IPS-NIHi7 (cell line): ENCODE data around the gene LIN28B.

Source experiments
- DNase-seq: peaks from one replicate; pipeline ENCODE4 v3.0.0; 2012; ENCODE audit warnings: mixed read lengths; ENCODE audit errors: extremely low spot score

The LIN28B gene, protein sequence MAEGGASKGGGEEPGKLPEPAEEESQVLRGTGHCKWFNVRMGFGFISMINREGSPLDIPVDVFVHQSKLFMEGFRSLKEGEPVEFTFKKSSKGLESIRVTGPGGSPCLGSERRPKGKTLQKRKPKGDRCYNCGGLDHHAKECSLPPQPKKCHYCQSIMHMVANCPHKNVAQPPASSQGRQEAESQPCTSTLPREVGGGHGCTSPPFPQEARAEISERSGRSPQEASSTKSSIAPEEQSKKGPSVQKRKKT

DNA sequence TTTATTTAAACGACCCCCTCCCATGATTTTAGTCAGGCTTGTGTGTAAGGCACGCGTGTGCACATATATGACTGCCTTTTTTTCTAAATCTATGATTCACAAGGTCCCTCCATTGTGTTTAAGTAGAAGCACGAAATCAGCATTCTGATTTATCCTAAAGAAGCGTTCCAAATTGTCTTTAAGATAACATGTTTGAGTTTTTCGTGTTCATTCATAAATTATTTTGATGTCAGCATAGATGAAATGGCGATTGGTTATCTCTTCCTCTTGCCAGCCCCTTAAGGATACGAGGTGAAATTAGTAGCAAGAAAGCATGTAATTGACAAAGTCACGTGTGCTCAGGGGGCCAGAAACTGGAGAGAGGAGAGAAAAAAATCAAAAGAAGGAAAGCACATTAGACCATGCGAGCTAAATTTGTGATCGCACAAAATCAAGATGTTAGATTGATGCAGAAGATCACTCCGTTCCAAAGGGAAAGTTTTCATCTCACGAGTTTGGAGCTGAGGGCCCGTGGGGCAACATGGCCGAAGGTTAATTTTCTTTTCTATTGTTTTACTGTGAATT, at the start of gene LIN28B:
Gene LIN28B (plus strand): TSS at position 377 of the 564 bp plus-strand sequence. CDS start 144 bp downstream, at position 521.
- no peak for DNase-seq

DNA sequence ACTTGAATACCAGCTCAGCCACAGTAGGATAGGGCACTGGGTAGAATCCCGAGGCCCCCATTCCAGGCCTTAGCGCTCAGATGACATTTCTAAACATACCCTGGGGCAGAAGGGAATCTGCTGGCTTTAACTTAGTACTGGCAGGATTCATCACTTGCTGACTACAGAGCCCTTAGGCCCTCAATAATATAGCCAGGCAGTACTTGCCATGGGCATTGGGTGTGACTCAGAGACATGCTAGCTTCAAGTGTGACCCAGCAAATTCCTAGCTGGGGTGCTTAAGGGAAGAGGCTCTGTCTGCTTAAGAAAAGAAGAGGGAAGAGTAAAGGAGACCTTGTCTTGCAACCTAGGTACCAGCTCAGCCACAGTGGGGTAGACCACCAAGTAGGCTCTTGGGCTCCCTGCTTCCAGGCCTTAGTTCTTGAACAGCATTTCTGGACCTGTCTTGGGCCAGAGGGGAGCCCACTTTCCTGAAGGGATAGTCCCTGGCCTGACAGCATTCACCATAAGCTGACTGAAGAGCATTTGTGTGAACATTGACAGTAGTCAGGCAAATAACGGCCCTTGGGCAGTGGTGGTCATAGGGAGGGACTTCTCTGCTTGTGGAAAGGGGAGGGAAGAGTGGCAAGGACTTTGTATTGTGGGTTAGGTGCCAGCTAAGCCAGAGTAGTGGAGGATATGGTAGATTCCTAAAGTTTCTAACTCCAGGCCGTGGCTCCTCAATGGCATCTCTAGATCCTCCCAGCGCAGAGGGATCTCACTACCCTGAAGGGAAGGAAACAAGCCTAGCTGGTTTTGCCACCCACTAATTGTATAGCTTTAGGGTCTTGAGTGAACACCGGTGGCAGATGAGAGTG, 48.6 kb upstream of the LIN28B start:
- no peak for DNase-seq

DNA sequence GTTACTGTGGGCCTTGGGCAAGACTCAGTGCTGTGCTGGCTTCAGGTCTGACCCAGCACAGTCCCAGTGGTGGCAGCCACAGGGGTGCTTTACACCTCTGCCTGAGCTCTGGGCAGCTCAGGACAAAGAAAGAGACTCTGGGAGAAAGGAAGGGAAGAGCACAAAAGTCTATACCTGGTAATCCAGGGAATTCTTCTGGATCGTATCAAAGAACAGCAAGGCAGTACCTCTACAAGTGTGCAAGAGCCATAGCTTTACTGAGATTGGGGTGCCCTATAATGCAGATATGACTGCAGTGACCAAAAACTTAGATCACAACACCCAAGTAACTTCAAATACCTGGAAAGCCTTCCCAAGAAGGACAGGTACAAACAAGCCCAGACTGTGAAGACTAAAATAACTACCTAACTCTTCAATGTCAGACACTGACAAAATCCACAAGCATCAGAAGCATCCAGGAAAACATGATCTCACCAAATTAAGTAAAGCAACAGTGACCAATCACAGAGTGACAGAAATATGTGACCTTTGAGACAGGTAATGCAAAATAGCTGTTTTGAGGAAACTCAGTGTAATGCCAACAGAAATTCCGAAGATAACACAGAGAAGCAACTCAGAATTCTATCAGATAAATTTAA, 47.9 kb upstream of the LIN28B start:
- DNase-seq, result no peak

DNA sequence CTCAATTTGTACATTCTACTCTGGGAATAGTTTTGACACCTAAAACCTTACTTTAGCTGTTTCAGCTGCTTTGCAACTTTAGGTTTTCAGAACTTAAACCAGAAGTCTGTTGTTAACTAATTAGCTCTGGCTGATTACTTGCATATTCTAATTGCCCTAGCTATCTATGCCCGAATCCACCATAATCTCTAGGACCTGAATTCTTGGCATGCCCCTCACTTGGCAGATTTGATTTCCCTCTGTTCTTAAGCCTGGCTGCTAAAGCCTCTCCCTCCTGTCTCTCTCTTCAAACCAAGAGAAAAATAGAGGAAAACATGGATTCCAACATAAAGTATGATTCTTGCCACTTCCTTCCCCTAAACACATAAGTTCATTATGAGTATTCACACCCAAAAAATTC, 35.0 kb upstream of the LIN28B start:
- DNase-seq, result no peak

DNA sequence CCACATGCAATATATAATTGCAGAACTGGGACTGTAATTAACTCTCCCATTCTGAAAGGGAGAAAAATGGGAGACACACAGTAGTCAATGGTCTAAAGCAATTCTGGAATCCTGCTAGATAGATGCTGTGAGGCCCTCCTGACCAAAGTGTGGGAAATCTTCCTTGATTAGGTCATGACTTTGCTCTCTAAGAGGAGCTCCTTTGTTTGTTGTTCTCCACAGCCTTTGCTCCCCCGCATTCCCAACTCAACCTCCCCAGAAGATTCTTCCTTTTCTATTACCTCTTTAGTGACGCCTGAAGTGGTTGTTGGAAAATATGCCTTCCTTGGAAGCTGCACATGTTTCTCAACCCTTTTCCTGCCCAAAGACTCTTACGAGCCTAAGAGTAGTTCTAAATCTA, 28.8 kb upstream of the LIN28B start:
- DNase-seq, result no peak

DNA sequence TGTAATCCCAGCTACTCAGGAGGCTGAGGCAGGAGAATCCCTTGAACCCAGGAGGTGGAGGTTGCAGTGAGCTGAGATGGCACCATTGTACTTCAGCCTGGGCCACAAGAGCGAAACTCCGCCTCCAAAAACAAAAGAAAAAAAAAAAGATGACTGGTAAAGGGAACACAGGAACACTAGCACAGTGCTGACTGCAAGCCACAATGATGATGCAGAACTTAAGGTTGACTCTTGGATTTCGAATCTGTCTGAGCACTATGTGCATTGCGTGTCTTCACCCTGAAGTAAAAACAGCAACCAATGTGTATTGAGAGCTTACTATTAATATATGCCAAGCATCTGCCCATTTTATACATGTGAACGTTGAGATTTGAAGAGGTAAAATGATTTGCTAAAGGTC, 27.6 kb upstream of the LIN28B start:
- no peak for DNase-seq

DNA sequence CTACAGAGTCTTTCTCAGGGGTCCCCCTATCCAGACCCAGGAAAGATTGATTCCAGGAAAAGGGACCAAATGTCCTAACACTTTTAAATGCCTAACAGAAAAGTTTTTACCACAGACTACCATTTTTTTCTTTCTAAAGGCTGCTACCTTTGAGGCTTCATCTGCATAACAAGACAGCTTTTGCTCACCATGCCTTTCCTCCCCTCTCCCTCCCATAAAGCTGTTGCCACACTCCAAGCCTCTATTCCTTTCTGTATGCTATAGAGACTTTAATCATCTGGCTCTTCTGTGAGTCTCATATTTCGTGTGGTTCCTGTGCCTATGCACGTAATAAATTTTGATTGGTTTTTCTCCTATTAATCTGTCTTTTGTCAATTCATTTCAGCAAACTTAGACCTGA, 26.0 kb upstream of the LIN28B start:
- DNase-seq, result no peak

DNA sequence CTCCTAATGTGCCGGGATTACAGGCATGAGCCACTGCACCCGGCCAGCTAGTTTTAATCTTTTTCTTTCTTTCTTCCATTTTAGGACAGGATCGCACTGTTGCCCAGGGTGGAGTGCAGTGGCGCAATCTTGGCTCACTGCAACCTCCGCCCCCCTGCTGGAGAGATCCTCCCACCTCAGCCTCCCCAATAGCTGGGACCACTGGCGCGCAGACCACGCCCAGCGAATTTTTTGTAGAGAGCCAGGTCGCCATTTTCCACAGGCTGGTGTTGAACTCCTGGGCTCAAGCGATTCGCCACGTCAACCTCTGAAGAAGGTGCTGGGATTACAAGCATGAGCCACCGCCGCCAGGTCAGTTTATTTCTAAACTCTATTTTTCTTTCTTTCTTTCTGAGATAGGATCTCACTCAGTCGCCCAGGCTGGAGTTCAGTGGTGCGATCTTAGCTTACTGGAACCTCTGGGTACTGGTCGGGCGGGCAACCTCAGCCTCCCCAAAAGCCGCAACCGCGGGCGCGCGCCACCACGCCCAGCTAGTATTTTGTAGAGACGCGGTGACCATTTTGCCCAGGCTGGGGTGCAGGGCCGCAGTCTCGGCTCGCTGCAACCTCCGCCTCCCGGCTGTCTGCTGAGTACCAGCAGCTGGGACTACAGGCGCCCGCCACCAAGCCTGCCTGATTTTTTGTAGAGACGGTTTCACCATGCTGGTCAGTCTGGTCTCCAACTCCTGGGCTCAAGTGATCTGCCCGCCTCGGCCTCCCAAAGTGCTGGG, 20.0 kb upstream of the LIN28B start:
- no peak for DNase-seq

DNA sequence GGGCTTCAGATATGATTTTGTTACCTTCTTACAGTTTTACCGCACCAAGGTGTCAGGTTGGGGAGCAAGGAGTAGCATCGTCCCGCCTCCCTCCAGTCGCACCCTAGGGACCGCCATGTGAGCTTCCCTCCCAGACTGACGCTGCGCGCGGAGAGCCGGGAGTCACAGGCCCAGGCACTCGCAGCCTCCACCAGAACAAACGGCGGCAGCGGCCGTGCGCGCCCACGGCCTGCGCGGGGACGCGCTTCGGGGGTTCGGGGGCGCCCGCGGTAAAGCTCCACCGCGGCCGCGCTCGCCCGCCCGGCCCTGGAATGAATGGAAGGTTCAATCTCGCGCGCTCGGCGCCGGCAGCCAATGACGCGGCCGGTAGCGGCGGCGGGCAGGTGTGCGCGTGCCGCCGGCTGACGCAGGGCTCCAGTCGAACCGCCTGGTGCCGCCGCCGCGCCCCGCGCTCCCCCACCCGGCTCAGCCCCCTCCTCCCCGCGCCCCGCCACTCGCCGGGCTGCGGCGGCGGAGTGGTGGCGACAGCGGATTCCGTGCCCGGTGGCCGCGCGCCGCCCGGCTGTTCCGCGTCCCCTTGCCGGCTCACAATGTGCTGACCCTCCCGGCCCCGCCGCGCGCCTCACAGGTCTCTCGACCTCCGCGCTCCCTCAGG, 16.5 kb upstream of the LIN28B start:
- DNase-seq, result peak; percentile 84

DNA sequence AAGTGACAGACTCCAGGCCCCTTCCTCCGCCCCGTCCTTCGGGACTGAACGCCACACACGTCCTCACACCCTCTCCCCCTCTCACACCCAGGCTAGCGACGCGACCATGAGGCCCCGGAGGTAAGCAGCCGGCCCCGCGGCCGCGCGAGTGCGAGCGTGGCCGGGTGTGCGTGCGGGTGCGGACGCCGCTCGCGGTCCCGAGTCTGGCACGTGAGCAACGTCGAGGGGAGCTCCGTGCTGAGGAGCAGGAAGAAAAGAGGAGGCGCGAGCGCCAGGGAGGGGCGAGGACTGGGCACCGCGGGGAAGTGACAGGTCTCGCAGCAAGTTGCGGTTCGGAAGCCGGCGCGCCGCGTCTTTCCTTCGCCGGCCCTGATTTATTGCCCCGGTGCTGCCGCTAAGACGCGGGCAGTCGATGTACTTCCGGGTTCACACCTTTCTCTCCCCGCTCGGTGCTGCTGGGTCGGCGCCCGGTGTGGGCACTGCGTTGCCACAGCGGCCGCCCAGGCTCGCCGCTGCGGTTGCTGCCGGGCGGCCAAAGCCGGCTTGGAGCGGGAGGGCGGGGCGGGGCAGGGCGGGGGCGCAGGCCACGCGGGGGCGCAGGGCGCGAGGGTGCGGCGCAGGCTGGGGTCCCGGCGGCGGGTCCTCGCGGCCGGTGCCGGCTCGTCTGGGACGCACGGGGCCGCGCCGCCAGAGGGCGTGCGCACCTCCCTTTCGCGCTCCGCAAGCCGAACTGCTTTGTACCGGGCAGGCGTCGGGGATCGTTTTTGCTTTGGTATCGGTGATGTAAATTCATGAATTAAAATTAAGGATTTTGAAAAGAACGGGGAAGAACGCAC, 15.8 kb upstream of the LIN28B start:
- peak; percentile 79 for DNase-seq

DNA sequence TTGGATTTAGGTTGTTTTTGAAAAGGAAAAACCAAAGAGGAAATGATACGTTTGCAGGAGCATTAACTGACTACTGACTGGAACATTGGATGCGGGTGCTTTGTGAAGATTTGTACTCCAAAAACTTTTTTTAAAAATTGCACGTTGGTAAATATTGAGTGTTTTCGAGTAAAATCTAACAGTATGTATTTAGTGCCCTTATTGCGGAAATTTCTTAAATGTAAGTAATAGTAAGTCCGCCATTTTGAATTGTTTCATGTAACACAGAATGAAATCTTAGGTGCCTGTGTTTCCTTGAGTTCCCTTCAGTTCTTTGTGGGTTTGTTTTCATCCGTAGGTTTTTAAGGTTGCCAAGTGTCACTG, 15.2 kb upstream of the LIN28B start:
- no peak for DNase-seq

DNA sequence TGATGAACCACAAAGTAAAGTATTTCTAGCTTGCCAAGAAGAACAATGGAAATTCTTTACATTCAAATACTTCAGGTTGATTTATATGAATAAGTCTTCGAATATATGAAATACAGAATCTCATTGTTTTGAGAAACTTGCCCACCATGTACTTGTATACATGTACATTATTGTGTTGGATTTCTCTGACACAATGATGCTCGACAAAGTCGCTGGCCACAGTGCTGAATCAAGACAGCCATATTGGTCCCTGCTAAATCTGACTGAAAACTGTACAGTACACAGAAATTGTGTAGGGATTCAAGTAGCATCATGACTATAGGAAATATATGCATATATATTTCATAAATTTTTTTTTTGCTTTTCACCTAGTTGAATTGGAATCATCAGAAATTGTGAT, 13.1 kb upstream of the LIN28B start:
- no peak for DNase-seq

DNA sequence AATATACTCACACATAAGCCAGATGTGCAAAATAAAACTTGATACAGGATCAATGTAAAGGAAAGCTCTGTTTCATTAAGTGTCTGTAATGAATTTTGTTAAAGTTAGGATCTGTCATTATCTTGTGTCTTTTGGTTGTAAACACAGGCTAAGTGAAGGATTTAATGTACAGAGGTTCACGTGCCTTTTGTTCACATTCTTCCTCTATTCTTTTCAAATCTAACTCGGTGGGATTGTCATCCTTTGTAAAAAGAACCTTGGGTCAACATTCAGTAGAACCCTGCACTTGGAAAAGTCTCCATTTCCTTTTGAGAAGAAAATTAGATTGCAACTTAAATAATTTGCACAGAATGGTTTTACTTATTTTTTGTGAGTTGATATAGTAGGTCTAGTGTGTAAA, 7.7 kb upstream of the LIN28B start:
- no peak for DNase-seq

DNA sequence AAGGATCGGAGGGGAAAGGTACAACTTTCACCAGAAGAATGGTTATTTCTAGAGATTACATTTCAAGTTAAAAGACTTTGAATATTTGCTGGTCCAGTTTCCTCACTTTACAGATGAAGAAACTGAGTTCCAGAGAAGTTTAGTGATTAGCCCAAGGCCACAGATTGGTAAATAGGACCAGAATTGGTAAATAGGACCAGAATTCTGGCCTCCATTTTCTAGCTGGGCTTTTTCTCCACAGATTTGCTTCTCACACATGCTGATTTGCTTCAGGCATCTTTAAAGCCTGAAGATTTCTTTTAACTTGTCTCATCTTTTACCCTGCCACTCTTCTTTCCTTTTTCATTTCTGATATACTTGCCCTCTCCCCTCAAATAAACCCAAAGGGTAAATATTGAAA, 5.2 kb upstream of the LIN28B start:
- DNase-seq, result no peak

DNA sequence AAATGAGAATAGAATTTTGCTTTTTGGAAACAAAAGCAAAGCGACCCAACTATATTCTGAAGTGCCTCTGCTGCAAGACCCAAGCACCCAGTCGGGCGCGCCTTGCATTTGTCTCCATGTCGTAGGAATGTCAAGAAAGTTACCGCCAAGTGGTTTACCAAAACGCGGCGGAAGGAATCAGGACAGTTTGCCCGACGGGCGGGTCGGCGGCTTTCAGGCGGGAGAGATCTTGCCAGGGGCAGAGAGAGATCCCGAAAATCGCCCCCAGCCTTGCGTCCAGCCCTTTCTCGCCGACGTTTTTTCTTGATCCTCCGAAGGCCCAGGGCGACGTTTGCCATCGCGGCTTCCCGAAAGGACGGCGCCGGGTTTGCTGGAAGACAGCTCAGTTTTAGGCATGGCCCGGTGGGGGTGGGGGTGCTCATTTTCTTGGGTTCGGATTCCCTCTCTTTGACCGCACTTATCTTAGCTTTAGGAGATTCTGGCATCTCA, 4.0 kb upstream of the LIN28B start:
- DNase-seq, result peak; percentile 37

DNA sequence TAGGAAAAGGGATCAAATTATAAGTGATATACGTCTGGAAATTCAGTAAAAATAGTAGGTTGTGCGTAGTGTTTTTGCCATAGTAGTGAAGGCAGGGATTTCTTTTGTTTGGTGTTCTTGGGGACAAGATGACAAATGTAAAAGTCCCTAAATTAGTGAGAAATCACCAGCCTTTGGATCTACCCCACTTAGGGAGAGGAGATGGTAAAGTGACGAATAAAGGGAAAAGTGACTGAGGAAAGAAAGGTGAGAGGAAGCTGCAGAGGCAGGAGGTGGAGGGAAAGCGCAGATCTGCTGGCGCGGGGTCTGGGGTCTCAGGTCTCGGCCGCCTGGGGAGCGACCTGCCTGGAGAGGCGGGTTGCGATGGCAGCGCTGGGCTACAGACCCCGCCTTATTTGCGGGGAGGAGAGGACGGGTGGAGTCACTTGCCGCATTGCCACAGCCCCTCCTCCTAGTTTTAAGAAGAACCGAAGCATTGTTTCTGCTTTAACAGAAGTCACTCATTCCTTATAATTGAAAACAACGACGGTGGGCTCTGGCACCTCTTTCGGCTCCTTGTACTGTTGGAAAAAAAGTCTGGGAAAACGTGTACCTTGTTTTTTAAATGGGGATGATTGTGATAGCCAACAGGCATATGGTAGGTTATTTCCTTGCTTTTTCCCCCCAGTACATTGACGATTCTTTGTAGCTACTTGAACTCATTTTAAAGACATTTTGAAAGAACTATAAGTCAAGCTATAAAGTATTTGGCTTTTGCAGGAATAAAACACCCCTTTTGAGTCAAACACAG, 3.3 kb upstream of the LIN28B start:
- DNase-seq, result peak; percentile 44

DNA sequence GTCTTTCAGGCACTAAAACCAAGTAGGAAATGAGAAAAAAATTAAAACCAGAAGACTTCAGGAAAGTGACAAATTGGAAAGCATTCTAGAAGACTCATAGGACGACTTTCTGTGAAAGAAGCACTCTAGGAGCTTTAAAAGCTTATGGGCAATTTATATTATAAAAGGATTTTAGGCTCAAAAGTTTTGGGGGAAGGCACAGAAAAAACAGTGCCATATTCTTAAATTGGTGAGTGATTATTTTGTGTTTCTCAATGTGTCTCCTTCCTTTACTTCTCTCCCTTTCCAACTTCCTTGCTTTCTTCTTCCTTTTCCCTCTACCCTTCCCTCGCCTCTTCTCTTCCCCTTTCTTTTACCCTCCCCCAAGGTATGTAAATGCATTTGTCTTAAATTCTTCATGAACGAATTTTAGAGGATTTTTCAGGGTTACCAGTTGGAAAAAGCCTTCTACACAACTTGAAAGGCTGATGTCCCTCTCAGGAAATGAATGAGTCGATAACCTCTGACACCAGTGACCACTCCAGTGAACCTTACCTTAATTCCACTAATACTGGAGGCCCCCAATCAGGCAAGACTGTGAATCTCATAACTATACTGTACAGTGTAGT, 2.6 kb upstream of the LIN28B start:
- no peak for DNase-seq

DNA sequence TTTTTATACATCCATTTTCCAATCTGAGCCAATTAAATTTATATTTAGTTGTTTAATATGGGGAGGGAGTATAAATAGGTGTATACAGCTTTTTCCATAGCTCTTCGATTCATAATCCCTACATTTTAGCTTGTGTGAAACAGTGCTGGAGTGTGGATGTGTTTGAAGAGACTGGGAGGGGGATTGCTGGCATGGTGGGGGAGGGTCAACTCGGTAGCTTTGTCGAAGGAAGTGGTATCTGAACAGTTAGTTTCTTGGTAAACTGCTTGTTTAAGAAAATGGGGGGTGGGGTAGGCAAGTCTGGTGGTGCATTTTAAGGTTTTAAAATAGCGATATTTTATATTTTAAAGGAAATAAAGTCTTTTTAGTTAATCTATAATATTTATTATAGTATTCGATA, 1.4 kb upstream of the LIN28B start:
- peak; percentile 32 for DNase-seq
